Mesothelial cell of epicardium (in vitro differentiated cells): Measurements from ENCODE around the gene PUM1. TPM values are rescaled to one million over a fixed set of nuclear protein-coding genes. Genes with fewer than 3 reads are reported as not detected.

Experiments used
- DNase-seq, 2 experiments: peaks; one replicate each; pipeline ENCODE4 v3.0.0; 2021; ENCODE audit warnings: low spot score in 2 of 2; ENCODE audit not compliant: unreplicated experiment in 2 of 2
- H3K27ac Mint-ChIP-seq: 2 replicates; pipeline ENCODE4 v1.8.0; 2021; ENCODE audit warnings: mixed read lengths
- H3K27me3 Mint-ChIP-seq: 2 replicates; pipeline ENCODE4 v1.8.0; 2021; ENCODE audit warnings: low read depth, mixed read lengths
- H3K36me3 Mint-ChIP-seq: 2 replicates; pipeline ENCODE4 v1.8.0; 2021; ENCODE audit warnings: mixed read lengths
- H3K4me1 Mint-ChIP-seq: 2 replicates; pipeline ENCODE4 v1.8.0; 2021; ENCODE audit warnings: mixed read lengths
- H3K4me3 Mint-ChIP-seq: 2 replicates; pipeline ENCODE4 v1.8.0; 2021; ENCODE audit warnings: mild to moderate bottlenecking, moderate library complexity, mixed read lengths
- H3K9me3 Mint-ChIP-seq: 2 replicates; pipeline ENCODE4 v1.8.0; 2021; ENCODE audit warnings: mixed read lengths
- CTCF ChIP-seq: fragments of 200-600 bp; sonication (generic); IDR thresholded peaks from one replicate; pipeline ENCODE4 v1.5.0; 2021; ENCODE audit warnings: antibody characterized with exemption; ENCODE audit not compliant: unreplicated experiment
- total RNA-seq: library from RNA; stranded (reverse); gene quantifications from 3 replicates; pipeline ENCODE4 v1.2.1, GENCODE V29; 2021

The PUM1 gene
- total RNA-seq, 1 donor from 2014 or later = 250 TPM

- H3K36me3 Mint-ChIP-seq = no peaks in the 10 kb centered on the region
- H3K27ac Mint-ChIP-seq = no peak overlapping the region
- TF ChIP-seq CTCF = peak; percentile 54
- no peaks in the 10 kb centered on the region for H3K9me3 Mint-ChIP-seq
- H3K4me1 Mint-ChIP-seq = peaks cover 14% of the 10 kb centered on the region
- no peak overlapping the region for H3K4me3 Mint-ChIP-seq
- peak; percentile 79 to 87 for DNase-seq
- H3K27me3 Mint-ChIP-seq = peaks cover 10% of the 10 kb centered on the region
Observed at GRCh38 chr1:30911059-30911954, 154.2 kb downstream of the PUM1 start.

- H3K4me1 Mint-ChIP-seq = peaks cover 15% of the 10 kb centered on the region
- H3K4me3 Mint-ChIP-seq = peak overlapping the region; percentile 81
- no peaks in the 10 kb centered on the region for H3K36me3 Mint-ChIP-seq
- no peak overlapping the region for H3K27ac Mint-ChIP-seq
- no peak for DNase-seq
- no peak for TF ChIP-seq CTCF
- H3K27me3 Mint-ChIP-seq = peaks cover 10% of the 10 kb centered on the region
- H3K9me3 Mint-ChIP-seq = no peaks in the 10 kb centered on the region
Observed at GRCh38 chr1:30909365-30910068, 156.0 kb downstream of the PUM1 start.

- H3K27me3 Mint-ChIP-seq = peaks cover 10% of the 10 kb centered on the region
- H3K4me3 Mint-ChIP-seq = peak within 1 kb of the TSS; percentile 81
- no peak for TF ChIP-seq CTCF
- peaks cover 15% of the 10 kb centered on the region for H3K4me1 Mint-ChIP-seq
- no peaks in the 10 kb centered on the region for H3K9me3 Mint-ChIP-seq
- peak within 1 kb of the TSS; percentile 79 for H3K27ac Mint-ChIP-seq
- no peak for DNase-seq
- H3K36me3 Mint-ChIP-seq = no peaks in the 10 kb centered on the region
Observed at GRCh38 chr1:30908696-30909364, 156.7 kb downstream of the PUM1 start, which contains the start of gene SDC3. Gene SDC3 (minus strand): TSS chr1:30908758. CDS start chr1:30908586, 172 bp downstream.

- Mint-ChIP-seq H3K36me3 (no peaks in the 10 kb centered on the region), H3K4me3 (no peak overlapping the region), H3K27me3 (peaks cover 10% of the 10 kb centered on the region), H3K9me3 (no peaks in the 10 kb centered on the region), H3K4me1 (peaks cover 15% of the 10 kb centered on the region), H3K27ac (no peak overlapping the region)
- TF ChIP-seq CTCF = no peak
- no peak for DNase-seq
Observed at GRCh38 chr1:30908316-30908695, 157.2 kb downstream of the PUM1 start.

GRCh38 chr1:30907481-30908315 is 157.8 kb downstream of the PUM1 start:
- no peak for DNase-seq
- H3K27ac Mint-ChIP-seq = peak overlapping the region; percentile 79

More at GRCh38 chr1:30907481-30908315, 157.8 kb downstream of the PUM1 start:
- no peaks in the 10 kb centered on the region for H3K36me3 Mint-ChIP-seq
- H3K4me1 Mint-ChIP-seq = peaks cover 16% of the 10 kb centered on the region
- no peak for TF ChIP-seq CTCF
- peak overlapping the region; percentile 80 for H3K4me3 Mint-ChIP-seq
- H3K27me3 Mint-ChIP-seq = peaks cover 10% of the 10 kb centered on the region
- no peaks in the 10 kb centered on the region for H3K9me3 Mint-ChIP-seq
